ENCODE results near the gene MCOLN1.

Gene MCOLN1

DNA sequence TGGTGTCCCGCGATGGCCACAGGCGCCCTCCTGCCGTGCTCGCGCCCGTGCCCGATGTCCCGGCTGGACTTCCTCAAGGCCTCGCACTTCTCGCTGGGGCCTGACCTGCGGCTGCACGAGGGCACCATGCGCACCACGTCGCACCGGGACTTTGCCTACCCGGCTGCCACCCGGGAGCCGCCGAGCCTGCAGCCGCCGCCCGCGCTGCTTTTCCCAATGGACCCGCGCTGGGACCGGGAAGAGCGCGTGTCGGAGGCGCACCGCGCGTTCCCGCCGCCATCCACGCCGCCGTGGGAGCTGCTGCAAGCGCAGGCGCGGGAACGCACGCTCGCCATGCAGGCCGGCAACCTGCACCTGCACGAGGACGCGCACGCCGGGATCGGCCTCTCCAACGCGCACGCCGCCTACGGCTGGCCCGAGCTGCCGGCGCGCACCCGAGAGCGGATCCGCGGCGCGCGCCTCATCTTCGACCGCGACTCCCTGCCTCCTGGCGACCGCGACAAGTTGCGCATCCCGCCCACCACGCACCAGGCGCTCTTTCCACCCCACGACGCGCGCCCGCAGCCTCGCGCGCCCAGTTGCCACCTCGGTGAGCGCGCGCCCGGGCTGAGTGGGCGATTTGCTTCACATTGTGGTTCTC is 21.5 kb upstream of the MCOLN1 start:
- H3K4me1 ChIP-seq (ENCODE audit: control extremely low read depth in 1 of 4, control insufficient read depth in 4 of 4, insufficient read depth in 4 of 4, low read length in 3 of 4): peaks cover 0 to 23% (median 19%) of the 10 kb centered on the region in 4 experiments
- 4% methylated on average over 81 of the region's 93 CpGs for WGBS (ENCODE audit: insufficient coverage)
- H3K4me3 ChIP-seq (ENCODE audit: control insufficient read depth in 1 of 7, extremely low read depth in 1 of 7, insufficient read depth in 4 of 7, low read depth in 2 of 7, low read length in 6 of 7): peak overlapping the region; percentile 26 to 63 (median 47)
- peaks cover 0 to 23% (median 7%) of the 10 kb centered on the region in 5 experiments for H3K27me3 ChIP-seq (replicated peaks in 2 of 5; ENCODE audit: control insufficient read depth in 4 of 5, insufficient read depth in 5 of 5, low read length in 4 of 5)
- ChIA-PET CTCF (no interaction called here), POLR2A (no interaction called here)
- H3K27ac ChIP-seq (ENCODE audit: insufficient read depth in 1 of 2, low read depth in 1 of 2, low read length in 2 of 2, poor library complexity in 1 of 2, severe bottlenecking in 2 of 2): no peak overlapping the region
- H3K36me3 ChIP-seq (ENCODE audit: control insufficient read depth in 4 of 4, insufficient read depth in 4 of 4, low read length in 3 of 4): no peaks in the 10 kb centered on the region
- peak; percentile 32 to 75 (median 54) for DNase-seq
- peaks cover 0 to 6% (median 0%) of the 10 kb centered on the region in 5 experiments for H3K9me3 ChIP-seq (ENCODE audit: control extremely low read depth in 1 of 5, control insufficient read depth in 4 of 5, insufficient read depth in 2 of 5, low read depth in 1 of 5, low read length in 4 of 5)

DNA sequence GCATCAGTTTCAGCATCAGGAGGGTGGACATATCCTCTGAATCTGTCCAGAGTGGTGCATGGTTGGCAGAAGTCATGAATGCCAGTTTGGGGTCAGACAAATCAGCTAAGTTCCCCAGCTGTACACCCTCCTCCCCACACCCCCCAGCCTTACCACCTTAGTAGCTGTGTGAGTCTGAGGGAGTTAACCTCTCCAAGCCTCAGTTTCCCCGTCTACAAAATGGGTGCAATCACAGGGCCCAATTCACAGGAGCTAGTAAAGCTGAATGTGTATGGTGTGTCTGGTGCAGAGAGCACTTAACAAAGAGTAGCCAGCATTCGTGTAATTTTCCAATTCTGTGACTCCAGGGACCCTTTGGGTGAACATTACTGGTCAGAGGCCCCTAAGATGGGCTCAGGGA is 19.9 kb upstream of the MCOLN1 start:
- Histone ChIP-seq H3K36me3 (ENCODE audit: control insufficient read depth in 4 of 4, insufficient read depth in 4 of 4, low read length in 3 of 4) (no peaks in the 10 kb centered on the region), H3K9me3 (ENCODE audit: control extremely low read depth in 1 of 5, control insufficient read depth in 4 of 5, insufficient read depth in 2 of 5, low read depth in 1 of 5, low read length in 4 of 5) (peaks cover 0 to 6% (median 0%) of the 10 kb centered on the region in 5 experiments), H3K4me3 (ENCODE audit: control insufficient read depth in 1 of 7, extremely low read depth in 1 of 7, insufficient read depth in 4 of 7, low read depth in 2 of 7, low read length in 6 of 7) (no peak overlapping the region), H3K27me3 (replicated peaks in 2 of 5; ENCODE audit: control insufficient read depth in 4 of 5, insufficient read depth in 5 of 5, low read length in 4 of 5) (peaks cover 0 to 23% (median 7%) of the 10 kb centered on the region in 5 experiments), H3K4me1 (ENCODE audit: control extremely low read depth in 1 of 4, control insufficient read depth in 4 of 4, insufficient read depth in 4 of 4, low read length in 3 of 4) (peaks cover 0 to 24% (median 20%) of the 10 kb centered on the region in 4 experiments), H3K27ac (ENCODE audit: insufficient read depth in 1 of 2, low read depth in 1 of 2, low read length in 2 of 2, poor library complexity in 1 of 2, severe bottlenecking in 2 of 2) (no peak overlapping the region)
- CTCF ChIA-PET: no interaction called here
- POLR2A ChIA-PET: no interaction called here
- no peak for DNase-seq
- 58% methylated on average over 2 of the region's 2 CpGs for WGBS (ENCODE audit: insufficient coverage)

DNA sequence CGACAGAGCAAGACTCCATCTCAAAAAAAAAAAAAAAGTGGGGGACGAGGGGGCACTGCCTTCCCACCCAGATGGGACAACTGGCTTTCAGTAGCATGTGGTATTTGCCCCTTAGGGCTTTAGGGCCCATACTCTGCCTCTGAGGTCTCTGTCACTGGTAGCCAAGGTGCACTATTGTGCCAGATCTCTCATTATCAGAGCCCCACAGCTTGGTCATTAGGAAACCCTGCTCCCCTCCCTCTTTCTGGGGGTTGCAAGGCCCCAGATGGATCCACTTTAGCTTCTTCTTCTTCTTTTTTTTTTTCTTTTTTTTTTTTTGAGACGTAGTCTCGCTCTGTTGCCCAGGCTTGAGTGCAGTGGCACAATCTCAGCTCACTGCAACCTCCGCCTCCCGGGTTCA is 17.7 kb upstream of the MCOLN1 start:
- H3K9me3 ChIP-seq (ENCODE audit: control extremely low read depth in 1 of 5, control insufficient read depth in 4 of 5, insufficient read depth in 2 of 5, low read depth in 1 of 5, low read length in 4 of 5): peaks cover 0 to 6% (median 0%) of the 10 kb centered on the region in 5 experiments
- no peak overlapping the region for H3K27ac ChIP-seq (ENCODE audit: insufficient read depth in 1 of 2, low read depth in 1 of 2, low read length in 2 of 2, poor library complexity in 1 of 2, severe bottlenecking in 2 of 2)
- peaks cover 0 to 23% (median 7%) of the 10 kb centered on the region in 5 experiments for H3K27me3 ChIP-seq (replicated peaks in 2 of 5; ENCODE audit: control insufficient read depth in 4 of 5, insufficient read depth in 5 of 5, low read length in 4 of 5)
- peak; percentile 61 to 92 (median 84) for DNase-seq
- no peaks in the 10 kb centered on the region for H3K36me3 ChIP-seq (ENCODE audit: control insufficient read depth in 4 of 4, insufficient read depth in 4 of 4, low read length in 3 of 4)
- H3K4me1 ChIP-seq (ENCODE audit: control extremely low read depth in 1 of 4, control insufficient read depth in 4 of 4, insufficient read depth in 4 of 4, low read length in 3 of 4): peaks cover 0 to 24% (median 20%) of the 10 kb centered on the region in 4 experiments
- 81% methylated on average over 4 of the region's 6 CpGs for WGBS (ENCODE audit: insufficient coverage)
- no peak overlapping the region for H3K4me3 ChIP-seq (ENCODE audit: control insufficient read depth in 1 of 7, extremely low read depth in 1 of 7, insufficient read depth in 4 of 7, low read depth in 2 of 7, low read length in 6 of 7)
- ChIA-PET CTCF (interaction anchor here (1.1 to 4.6 kb wide), 4 partner anchors 7 to 16 kb away, joined by 4 to 18 read pairs (median 4); a partner anchor contains a TSS), POLR2A (interaction anchor here (0.6 kb wide), 1 partner anchor 31 kb away, joined by 3 read pairs; the partner anchor contains the start of gene PNPLA6)

DNA sequence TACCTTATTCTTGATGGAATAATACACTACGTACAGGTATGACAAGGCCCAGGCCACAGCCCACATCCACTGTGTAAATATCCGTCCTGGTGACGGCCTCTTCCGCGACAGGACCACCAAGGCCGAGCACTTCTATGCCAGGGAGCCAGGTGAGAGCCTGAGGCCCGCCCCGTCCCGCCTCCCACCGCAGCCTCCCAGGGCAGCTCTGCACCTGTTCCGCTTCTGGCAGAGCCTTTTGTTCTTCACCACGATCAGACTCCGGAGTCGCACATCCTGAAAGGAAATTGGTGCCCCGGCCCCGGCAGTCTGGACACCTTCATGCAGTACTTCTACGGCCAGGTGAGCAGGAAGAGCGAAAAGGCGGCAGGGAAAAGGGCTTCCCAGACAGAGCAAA is 17.1 kb upstream of the MCOLN1 start:
- ChIA-PET POLR2A (no interaction called here), CTCF (interaction anchor here (1.1 to 4.6 kb wide), 4 partner anchors 8 to 16 kb away, joined by 4 to 18 read pairs (median 4); a partner anchor contains a TSS)
- WGBS (ENCODE audit: insufficient coverage): 27% methylated on average over 18 of the region's 19 CpGs
- Histone ChIP-seq H3K9me3 (ENCODE audit: control extremely low read depth in 1 of 5, control insufficient read depth in 4 of 5, insufficient read depth in 2 of 5, low read depth in 1 of 5, low read length in 4 of 5) (peaks cover 0 to 6% (median 0%) of the 10 kb centered on the region in 5 experiments), H3K36me3 (ENCODE audit: control insufficient read depth in 4 of 4, insufficient read depth in 4 of 4, low read length in 3 of 4) (no peaks in the 10 kb centered on the region), H3K27ac (ENCODE audit: insufficient read depth in 1 of 2, low read depth in 1 of 2, low read length in 2 of 2, poor library complexity in 1 of 2, severe bottlenecking in 2 of 2) (no peak overlapping the region), H3K4me3 (ENCODE audit: control insufficient read depth in 1 of 7, extremely low read depth in 1 of 7, insufficient read depth in 4 of 7, low read depth in 2 of 7, low read length in 6 of 7) (peak overlapping the region in 3 of 7 experiments; percentile 28 to 70 (median 65)), H3K4me1 (ENCODE audit: control extremely low read depth in 1 of 4, control insufficient read depth in 4 of 4, insufficient read depth in 4 of 4, low read length in 3 of 4) (peaks cover 0 to 24% (median 20%) of the 10 kb centered on the region in 4 experiments), H3K27me3 (replicated peaks in 2 of 5; ENCODE audit: control insufficient read depth in 4 of 5, insufficient read depth in 5 of 5, low read length in 4 of 5) (peaks cover 0 to 21% (median 4%) of the 10 kb centered on the region in 5 experiments)
- DNase-seq: peak in 2 of 3 donors; percentile 38 to 62

DNA sequence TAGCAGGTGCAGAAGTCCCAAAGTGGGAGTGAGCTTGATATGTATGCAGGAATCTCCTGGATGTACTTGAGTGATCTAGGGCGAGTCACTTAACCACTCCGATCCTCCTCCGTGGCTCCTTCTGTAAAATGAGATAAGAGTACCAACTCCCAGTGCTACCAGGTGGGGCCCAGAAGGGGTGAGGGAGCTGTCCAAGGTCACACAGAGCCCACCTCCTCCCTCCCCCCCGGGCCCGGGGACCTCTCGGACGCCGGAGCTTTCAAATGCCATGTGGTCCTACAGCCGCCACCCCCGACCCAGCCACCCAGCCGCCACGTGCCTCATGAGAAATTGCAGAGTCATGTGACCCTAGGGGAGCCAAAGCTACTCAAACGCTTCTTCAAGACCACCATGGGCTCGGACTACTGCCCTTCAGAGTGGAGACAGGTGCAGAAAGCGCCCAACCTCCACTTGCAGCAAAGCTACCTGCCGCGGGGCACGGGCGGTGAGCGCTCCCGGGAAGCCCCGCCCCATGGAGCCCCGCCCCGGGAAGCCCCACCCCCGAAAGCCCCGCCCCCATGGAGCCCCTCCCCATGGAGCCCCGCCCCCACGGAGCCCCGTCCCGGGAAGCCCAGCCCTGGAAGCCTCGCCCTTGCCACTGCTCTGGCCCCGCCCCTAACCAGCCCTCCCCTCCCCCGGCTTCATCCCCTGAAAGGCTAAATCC is 16.6 kb upstream of the MCOLN1 start:
- WGBS (ENCODE audit: insufficient coverage): 5% methylated on average over 14 of the region's 33 CpGs
- Histone ChIP-seq H3K36me3 (ENCODE audit: control insufficient read depth in 4 of 4, insufficient read depth in 4 of 4, low read length in 3 of 4) (no peaks in the 10 kb centered on the region), H3K27me3 (replicated peaks in 2 of 5; ENCODE audit: control insufficient read depth in 4 of 5, insufficient read depth in 5 of 5, low read length in 4 of 5) (peaks cover 0 to 17% (median 0%) of the 10 kb centered on the region in 5 experiments), H3K4me1 (ENCODE audit: control extremely low read depth in 1 of 4, control insufficient read depth in 4 of 4, insufficient read depth in 4 of 4, low read length in 3 of 4) (peaks cover 0 to 20% (median 17%) of the 10 kb centered on the region in 4 experiments), H3K4me3 (ENCODE audit: control insufficient read depth in 1 of 7, extremely low read depth in 1 of 7, insufficient read depth in 4 of 7, low read depth in 2 of 7, low read length in 6 of 7) (peak overlapping the region in 3 of 7 experiments; percentile 28 to 70 (median 65)), H3K9me3 (ENCODE audit: control extremely low read depth in 1 of 5, control insufficient read depth in 4 of 5, insufficient read depth in 2 of 5, low read depth in 1 of 5, low read length in 4 of 5) (peaks cover 0 to 2% (median 0%) of the 10 kb centered on the region in 5 experiments), H3K27ac (ENCODE audit: insufficient read depth in 1 of 2, low read depth in 1 of 2, low read length in 2 of 2, poor library complexity in 1 of 2, severe bottlenecking in 2 of 2) (no peak overlapping the region)
- peak; percentile 34 to 81 (median 70) for DNase-seq
- CTCF ChIA-PET: interaction anchor here (1.5 to 4.6 kb wide), 2 partner anchors 8 to 9 kb away, joined by 5 to 18 read pairs; a partner anchor contains a TSS
- POLR2A ChIA-PET: no interaction called here

DNA sequence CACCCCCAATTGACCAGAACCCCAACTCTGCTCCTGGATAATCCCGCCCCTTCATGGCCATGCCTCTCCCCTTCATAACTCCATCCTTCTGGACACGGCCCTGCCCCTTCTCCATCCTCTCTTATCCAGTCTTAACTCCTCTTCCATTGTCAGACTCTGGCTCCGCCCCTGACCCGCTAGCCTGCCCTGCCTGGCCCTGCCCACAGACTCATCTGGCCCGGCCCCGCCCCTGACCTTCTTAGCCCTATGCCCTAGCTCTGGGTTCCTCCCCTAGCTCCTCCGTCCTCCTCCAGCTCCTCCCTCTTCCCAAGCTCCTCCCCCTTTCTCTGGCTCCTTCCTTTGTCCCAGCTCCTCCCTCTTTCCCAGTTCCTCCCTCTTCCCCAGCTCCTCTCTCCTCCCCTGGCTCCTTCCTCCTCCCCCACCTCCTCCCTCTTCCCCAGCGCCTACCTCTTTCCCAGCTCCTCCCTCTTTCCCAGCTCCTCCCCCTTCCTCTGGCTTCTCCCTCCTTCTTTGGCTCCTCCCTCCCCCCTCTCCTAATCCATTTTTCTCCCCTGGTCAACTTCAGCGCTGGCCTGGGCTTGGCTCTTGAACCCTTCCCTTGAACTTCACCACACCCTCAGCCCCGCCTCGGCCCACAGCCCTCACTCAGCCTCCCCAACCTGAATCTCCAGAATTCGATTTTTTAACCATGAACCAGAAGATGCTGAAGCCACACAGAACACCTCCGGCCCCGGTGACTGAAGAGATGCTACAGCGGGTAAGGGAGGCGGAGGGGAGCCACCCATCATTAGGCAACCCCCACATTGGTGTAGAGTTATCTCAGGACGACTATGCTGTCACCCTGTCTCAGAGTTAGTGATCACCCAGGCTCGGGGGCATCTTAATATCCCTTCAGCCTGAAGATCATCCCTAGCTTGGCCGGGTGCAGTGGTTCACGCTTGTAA is 15.8 kb upstream of the MCOLN1 start:
- peak; percentile 73 to 86 (median 81) for DNase-seq
- no peaks in the 10 kb centered on the region for H3K36me3 ChIP-seq (ENCODE audit: control insufficient read depth in 4 of 4, insufficient read depth in 4 of 4, low read length in 3 of 4)
- H3K4me1 ChIP-seq (ENCODE audit: control extremely low read depth in 1 of 4, control insufficient read depth in 4 of 4, insufficient read depth in 4 of 4, low read length in 3 of 4): peaks cover 0 to 14% (median 10%) of the 10 kb centered on the region in 4 experiments
- ChIA-PET CTCF (interaction anchor here (4.6 kb wide), 1 partner anchor 9 kb away, joined by 18 read pairs; a partner anchor contains a TSS), POLR2A (no interaction called here)
- H3K4me3 ChIP-seq (ENCODE audit: control insufficient read depth in 1 of 7, extremely low read depth in 1 of 7, insufficient read depth in 4 of 7, low read depth in 2 of 7, low read length in 6 of 7): peak overlapping the region in 1 of 7 experiments; percentile 2
- H3K27ac ChIP-seq (ENCODE audit: insufficient read depth in 1 of 2, low read depth in 1 of 2, low read length in 2 of 2, poor library complexity in 1 of 2, severe bottlenecking in 2 of 2): no peak overlapping the region
- peaks cover 0 to 9% (median 0%) of the 10 kb centered on the region in 5 experiments for H3K27me3 ChIP-seq (replicated peaks in 2 of 5; ENCODE audit: control insufficient read depth in 4 of 5, insufficient read depth in 5 of 5, low read length in 4 of 5)
- WGBS (ENCODE audit: insufficient coverage): 31% methylated on average over 15 of the region's 20 CpGs
- peaks cover 0 to 1% (median 0%) of the 10 kb centered on the region in 5 experiments for H3K9me3 ChIP-seq (ENCODE audit: control extremely low read depth in 1 of 5, control insufficient read depth in 4 of 5, insufficient read depth in 2 of 5, low read depth in 1 of 5, low read length in 4 of 5)

Data from common myeloid progenitor, CD34-positive (primary cell).